Stimulated activated CD8-positive, alpha-beta memory T cell treated with anti-CD3 and anti-CD28 coated beads, Interleukin-4, amount 100 ng/mL, for 4 hours (primary cell): ENCODE measurements around the gene ELK3.
"Not testable (repeated sequence)": the region's sequence is repeated elsewhere in the genome, so short reads cannot be mapped to it uniquely, and the experiment has no call there.

Source experiments
- DNase-seq, 2 donors: peaks; one replicate each; pipeline ENCODE4 v3.0.0-alpha.2; 2020; ENCODE audit warnings: low read depth in 2 of 2, low spot score in 1 of 2

The ELK3 gene

DNA sequence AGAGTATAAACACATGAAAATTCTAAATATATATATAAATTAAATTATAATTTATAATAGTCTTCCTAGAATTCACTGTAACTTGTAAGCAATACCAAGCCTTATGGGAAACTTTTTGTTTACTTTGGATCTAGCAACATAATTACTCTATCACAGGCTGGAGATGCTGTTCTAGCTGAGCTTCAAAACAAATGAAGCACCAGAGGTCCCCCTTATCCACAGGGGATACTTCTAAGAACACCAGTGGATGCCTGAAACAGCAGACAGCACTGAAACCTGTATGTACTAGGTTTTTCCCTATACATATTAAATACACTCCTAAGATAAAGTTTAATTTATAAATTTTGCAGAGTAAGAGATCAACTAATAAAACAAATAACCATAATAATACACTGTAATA, 109.5 kb downstream of the ELK3 start:
- DNase-seq = no peak

GRCh38 chr12:96305665-96306064, 111.5 kb downstream of the ELK3 start:
- no peak for DNase-seq

DNA sequence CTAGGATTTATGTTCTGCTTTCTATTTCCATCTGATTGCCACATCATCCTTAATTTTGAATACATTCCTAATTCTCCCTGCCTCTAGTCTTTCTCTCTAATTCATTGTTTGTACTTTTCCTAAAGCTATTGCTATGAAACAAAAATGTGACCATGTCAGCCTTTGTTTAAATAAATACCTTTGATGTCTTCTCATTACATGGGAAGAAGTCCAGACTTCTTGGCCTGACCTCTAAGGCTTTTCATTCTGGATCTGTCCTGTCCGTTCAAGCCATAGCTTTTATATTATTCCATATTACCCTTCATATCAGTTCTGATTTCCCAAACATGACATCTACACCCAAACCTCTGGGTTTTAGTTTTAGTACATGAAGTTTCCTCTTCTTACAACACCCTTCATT, 114.7 kb downstream of the ELK3 start:
- DNase-seq = no peak

GRCh38 chr12:96310067-96310466, 115.9 kb downstream of the ELK3 start:
- DNase-seq = no peak

- DNase-seq = no peak
These were observed 117.0 kb downstream of the ELK3 start for GRCh38 chr12:96311191-96311590.

DNA sequence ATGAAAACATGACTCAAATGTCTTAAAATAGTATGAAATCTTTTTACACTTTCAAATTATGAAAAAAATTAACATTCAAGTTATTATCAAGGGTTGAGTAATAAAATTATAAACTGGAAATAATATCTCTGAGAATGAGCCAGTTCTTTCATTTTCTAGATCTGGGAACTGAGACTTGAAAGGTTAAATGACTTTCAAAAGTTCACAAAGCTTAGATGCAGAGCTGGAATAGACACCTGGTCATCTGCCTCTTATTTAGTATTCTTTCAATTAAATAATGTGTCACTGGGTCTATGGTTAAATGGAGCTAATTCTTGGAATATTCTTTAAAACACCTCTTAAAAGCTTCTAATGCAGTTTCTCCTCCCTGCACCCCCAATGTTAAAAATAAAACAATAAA, 119.4 kb downstream of the ELK3 start:
- no peak for DNase-seq

DNA sequence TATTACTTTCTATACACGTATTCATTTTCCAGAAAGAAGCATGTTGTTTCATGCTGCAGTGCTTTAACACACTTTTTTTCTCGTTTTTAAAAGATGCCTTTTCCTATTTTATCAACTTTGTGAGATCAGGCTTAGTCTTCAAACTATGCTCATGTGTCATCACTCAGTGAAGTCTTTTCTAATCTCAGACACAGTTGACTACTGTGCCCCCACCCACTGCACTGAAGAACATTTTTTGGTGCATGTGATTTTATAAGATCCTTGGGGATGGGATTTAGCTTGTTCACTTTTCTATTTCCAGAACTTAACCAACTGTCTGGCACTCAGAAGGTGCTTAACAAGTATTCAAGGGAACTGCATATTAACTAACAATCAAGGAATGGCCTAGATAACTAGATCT, 120.5 kb downstream of the ELK3 start:
- DNase-seq = no peak

DNA sequence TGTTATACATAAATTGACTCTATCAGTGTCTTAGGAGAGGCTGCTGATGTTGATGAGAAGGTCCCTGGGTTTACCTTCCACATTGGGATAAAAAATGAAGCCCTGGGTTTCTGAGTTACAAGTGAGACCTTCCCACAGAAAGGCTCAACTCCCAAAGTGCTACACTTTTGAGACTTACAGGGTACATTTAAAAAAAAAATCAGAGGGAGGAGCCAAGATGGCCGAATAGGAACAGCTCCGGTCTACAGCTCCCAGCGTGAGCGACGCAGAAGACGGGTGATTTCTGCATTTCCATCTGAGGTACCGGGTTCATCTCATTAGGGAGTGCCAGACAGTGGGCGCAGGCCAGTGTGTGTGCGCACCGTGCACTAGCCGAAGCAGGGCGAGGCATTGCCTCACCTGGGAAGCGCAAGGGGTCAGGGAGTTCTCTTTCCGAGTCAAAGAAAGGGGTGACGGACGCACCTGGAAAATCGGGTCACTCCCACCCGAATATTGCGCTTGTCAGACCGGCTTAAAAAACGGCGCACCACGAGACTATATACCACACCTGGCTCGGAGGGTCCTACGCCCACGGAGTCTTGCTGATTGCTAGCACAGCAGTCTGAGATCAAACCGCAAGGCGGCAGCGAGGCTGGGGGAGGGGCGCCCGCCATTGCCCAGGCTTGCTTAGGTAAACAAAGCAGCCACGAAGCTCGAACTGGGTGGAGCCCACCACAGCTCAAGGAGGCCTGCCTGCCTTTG, 121.7 kb downstream of the ELK3 start:
- peak in 1 of 2 donors; percentile 9 for DNase-seq

DNA sequence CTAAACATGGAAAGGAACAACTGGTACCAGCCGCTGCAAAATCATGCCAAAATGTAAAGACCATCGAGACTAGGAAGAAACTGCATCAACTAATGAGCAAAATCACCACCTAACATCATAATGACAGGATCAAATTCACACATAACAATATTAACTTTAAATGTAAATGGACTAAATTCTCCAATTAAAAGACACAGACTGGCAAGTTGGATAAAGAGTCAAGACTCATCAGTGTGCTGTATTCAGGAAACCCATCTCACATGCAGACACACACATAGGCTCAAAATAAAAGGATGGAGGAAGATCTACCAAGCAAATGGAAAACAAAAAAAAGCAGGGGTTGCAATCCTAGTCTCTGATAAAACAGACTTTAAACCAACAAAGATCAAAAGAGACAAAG, 123.6 kb downstream of the ELK3 start:
- DNase-seq = not testable (repeated sequence)
